DMS114 treated with DMSO at 0.1 percent for 48 hours (cell line): ENCODE results near the gene CCDC178.
"Not testable (repeated sequence)": the region's sequence is repeated elsewhere in the genome, so short reads cannot be mapped to it uniquely, and the experiment has no call there.

Experiments
- DNase-seq: peaks from one replicate; lab custom pipeline; 2025; ENCODE audit not compliant: unreplicated experiment; lab: John Stamatoyannopoulos, UW

Gene CCDC178

DNA sequence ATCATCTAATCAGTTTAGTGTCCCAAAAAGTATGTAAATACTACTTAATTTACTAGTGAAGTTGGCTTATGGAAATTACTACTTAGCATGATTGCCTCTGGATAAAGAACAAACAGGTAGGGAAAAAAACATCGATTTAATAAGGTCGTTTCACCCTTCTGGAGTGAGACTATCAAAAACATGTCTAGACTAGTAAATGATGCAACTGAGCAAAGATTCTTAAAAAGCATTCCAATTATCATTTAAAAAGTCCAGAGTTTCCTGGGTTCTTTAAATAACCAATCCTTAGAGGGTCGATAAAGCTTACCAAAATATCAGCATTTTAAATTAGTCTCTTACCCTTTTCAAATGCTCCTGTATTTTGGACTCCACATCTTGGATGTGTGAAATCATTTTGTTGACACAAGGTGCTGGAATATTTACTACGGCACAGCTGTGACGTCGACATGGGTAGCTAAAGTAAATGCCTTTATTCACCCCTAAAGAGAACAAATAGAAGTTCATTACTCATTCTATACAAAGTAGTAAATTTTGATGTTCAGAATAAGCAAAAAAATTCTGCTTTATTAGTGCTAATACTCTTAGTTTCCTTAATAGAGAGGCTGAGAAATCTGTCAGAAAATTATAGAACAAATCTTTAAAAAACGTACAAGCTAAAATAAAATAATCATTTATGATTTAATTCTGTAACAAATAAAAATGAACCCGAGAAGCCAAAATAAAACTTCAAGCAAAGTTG lies 70.6 kb downstream of the CCDC178 start:
- DNase-seq: no peak

DNA sequence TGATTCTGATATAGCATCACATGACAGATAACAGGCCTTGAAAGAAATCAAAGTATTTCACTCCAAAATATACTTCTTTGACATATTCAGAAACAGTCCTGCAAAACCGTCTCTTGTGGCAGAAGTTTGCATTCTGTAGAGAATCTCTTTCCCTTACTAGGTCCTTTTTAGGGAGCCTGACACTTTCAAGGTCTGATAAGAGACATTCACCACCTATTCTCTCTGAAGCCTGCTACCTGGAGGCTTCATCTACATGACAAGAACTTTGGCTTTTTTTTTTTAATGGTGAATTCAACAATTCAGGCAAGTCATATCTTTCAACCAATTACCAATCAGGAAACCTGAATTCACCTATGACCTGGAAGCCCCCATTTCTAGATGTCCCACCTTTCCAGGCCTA lies 83.8 kb downstream of the CCDC178 start:
- no peak for DNase-seq

DNA sequence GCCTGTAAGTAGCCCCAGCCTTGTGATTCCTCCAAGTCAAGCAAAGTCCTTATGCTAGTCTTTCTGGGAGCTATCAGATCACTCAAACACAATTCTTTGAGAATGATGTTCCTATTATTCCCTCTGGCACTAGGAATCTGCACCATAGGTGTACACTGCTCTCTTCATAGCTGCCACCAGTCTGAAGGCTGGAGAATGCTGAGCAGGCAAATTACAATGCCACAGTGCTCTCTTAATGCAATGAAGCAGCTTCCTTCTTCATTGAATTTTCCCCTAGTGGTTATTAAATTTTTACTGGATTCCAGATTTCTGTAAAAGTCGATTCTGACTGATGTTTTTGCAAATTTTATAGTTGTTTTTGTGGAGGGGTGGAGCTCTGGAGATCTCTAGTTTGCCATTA lies 84.8 kb downstream of the CCDC178 start:
- no peak for DNase-seq

DNA sequence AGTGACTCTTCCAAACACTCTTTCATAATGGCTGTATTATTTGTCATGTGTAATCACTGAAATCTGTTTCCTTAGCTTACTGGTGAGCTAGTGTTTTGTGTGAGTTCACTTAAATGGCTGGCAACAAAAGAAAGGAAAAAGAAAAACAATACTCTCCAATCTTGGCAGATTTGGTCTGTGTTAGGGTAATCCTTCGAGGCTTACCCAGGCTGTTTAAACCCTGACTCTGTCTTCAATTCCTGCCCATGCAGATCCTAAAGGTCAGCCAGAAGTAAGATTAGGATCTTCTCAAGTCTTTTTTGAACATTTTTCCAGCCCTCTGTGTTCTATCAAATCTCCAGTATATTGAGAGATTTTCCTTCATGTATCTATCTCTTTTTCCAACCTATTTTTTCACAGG lies 85.3 kb downstream of the CCDC178 start:
- no peak for DNase-seq

DNA sequence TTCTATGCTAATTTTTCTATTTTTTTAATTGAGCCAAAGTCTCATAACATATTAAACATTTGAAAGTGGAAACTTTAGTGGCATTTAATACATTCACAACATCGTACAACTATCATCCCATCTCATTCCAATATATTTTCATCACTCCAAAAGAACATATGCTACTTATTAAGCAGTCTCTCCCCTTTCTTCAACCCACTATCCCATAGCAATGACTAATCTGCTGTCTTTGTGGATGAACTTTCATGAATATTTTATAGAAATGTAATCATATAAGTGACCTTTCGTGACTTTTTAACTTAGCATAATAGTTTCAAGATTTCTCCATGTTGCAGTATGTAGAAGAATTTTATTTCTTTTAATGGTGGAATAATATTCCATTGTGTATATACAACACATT lies 90.3 kb downstream of the CCDC178 start:
- no peak for DNase-seq

DNA sequence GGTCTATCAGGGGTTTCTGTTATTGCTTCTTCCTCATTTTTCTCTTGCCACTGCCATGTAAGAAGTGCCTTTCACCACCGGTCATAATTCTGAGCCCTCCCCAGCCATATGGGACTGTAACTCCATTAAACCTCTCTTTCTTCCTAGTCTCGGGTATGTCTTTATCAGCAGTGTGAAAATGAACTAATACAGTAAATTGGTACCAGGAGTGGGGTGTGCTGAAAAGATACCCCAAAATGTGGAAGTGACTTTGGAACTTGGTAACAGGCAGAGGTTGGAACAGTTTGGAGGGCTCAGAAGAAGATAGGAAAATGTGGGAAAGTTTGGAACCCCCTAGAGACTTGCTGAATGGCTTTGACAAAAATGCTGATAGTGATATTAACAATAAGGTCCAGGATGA lies 100.8 kb downstream of the CCDC178 start:
- DNase-seq: not testable (repeated sequence)

DNA sequence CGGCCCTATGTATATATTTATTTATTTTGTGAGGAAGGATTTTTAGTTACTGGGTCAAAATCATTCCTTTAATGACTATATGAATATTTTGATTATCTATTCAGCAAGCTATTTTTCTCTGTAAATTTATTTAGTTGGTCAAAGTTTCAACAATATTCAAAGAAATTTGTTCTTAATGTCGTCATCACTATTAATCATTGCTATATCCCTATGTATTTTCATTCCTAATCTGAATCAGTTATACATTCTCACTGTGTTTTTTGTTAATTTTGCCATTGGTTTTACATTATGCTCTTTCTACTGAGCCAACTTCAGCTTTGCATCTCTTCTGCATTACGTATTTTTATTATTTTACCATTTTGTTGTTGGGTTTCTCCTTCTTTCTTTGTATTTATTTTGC lies 105.7 kb downstream of the CCDC178 start:
- no peak for DNase-seq

DNA sequence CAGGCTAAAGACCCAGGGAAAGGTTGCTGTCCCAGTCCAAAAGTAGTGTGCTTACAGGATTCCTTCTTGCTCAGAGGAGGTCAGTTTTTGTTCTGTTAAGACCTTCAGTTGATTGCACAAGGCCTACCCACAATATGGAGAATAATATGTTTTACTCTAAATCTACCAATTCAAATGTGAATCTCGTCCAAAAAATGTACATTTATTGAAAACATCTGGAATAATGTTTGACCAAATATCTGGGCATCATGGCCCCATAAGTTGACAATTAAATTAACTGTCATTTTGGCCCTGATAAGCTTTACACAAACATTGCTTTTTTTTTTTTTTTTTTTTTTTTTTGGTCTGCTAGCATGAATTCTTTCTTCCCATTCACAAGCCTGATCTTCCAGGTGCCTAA lies 109.8 kb downstream of the CCDC178 start:
- DNase-seq: no peak

DNA sequence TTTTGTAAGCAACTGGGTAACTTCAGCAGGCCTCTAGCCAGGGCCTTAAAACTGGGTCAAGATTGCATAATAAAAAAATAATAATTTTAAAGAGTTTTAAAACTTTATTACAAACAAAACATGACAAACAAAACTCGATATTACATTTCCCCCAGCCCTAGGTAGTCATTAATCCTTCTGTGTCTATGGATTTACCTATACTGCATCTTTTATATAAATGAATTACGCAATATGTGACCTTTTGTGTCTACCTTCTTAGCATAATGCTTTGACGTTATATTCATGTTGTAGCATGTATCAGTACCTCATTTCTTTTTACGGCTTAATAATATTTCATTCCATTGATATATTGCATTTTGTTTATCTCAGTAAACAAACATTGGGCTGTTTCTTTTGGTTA lies 113.5 kb downstream of the CCDC178 start:
- no peak for DNase-seq

DNA sequence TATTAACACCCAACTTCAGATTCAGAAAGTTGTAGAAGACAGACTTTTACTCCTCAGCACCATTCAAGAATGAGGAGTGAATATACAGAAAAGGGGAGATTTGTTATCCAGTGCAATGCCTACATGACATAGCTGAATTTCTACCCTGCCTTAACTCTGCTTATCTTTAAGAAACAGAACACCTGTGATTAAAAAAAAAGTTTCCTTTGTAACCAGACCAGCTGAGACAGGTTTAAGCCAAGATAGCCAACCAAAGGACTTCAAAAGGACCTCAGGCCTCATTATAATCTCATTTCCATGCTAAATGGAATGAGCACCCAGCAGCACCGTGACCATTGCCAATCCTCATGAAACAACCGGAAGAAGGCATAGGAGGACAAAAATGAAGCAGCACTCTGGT lies 122.9 kb downstream of the CCDC178 start:
- no peak for DNase-seq

DNA sequence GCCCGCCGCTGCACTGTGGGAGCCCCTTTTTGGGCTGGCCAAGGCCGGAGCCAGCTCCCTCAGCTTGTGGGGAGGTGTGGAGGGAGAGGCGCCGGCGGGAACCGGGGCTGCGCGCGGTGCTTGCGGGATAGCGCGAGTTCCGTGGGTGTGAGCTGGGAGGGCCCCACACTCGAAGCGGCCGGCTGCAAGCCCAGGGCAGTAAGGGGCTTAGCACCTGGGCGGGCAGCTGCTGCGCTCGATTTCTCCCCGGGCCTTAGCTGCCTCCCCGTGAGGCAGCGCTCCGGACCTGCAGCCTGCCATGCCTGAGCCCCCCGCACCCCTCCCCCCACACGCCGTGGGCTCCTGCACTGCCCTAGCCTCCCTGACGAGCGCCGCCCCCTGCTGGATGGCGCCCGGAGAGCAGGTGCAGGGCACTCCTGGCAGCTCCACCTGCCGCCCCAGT lies 124.4 kb downstream of the CCDC178 start:
- no peak for DNase-seq

DNA sequence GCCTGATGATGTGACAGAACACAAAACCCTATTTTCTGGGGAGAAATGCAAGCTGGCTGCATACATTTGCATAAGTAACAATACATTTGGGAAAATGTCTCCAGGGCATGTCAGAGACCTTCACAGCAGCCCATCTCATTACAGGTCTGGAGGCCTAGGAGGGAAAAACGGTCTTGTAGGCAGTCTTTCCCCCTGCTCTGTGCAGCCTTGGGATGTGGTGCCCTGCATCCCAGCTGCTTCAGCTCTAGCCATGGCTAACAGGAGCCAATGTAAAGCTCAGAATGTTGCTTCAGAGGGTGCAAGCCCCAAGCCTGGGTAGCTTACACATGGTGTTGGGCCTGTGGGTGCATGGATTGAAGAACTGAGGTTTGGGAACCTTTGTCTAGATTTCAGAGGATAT lies 133.0 kb downstream of the CCDC178 start:
- no peak for DNase-seq

DNA sequence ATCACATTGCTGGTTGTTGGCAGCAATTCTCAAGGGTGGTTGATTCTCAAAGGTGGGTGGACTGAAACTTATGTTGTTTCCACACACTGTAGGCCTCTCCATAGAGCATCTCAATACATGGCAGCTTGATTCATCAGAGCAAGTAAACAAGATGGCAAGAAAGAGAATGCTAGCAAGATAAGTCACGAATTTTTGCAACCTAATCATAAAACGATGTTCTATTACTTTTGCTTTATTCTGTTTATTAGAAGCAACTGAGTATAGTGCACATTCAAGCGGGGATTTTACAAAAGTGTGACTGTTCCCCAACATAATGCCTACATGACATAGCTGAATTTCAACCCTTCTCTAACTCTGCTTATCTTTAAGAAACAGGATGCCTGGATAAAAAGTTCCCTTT lies 136.2 kb downstream of the CCDC178 start:
- DNase-seq: no peak

DNA sequence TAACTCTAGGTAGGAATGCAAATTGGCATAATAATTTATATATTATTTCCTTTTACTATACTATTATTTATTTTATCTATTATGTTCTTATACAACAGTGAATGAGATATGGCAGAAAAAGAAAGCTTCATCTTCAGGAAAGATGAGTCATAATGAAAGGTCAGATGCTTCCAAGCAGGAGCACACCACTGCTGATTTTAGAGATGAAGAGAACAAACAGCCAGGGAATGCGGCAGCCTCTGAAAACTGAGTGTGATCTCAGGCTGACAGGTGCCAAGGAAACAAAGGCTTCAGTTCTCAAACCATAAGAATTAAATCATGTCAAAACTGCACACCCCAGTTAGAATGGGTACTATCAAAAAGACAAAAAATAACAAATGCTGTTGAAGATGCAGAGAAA lies 149.0 kb downstream of the CCDC178 start:
- no peak for DNase-seq

DNA sequence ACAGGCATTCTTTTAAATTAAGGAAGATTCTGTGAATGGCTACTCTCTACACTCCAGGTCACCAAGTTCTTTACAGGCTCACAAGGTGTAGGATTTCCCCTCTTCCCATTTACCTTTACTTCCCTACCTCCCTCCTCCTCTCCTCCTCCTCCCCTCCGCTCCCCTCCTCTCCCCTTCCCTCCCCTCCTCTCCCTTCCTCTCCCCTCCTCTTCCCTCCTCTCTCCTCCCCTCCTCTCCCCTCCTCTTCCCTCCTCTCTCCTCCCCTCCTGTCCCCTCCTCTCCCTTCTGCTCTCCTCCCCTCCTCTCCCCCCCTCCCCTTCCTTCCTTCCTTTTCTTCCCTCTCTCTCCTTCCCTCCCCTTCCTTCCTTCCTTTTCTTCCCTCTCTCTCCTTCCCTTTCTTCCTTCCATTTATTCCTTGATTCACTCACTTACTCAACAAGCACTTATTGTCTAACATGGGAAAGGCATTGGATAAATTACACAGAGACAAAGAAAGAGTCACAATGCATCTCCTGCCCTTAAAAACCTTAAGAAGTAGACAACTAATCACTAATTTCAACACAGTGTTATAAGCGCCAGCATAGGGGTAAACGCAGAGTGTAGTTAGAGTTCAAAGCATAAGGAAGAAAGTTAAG lies 152.3 kb downstream of the CCDC178 start:
- DNase-seq: no peak

DNA sequence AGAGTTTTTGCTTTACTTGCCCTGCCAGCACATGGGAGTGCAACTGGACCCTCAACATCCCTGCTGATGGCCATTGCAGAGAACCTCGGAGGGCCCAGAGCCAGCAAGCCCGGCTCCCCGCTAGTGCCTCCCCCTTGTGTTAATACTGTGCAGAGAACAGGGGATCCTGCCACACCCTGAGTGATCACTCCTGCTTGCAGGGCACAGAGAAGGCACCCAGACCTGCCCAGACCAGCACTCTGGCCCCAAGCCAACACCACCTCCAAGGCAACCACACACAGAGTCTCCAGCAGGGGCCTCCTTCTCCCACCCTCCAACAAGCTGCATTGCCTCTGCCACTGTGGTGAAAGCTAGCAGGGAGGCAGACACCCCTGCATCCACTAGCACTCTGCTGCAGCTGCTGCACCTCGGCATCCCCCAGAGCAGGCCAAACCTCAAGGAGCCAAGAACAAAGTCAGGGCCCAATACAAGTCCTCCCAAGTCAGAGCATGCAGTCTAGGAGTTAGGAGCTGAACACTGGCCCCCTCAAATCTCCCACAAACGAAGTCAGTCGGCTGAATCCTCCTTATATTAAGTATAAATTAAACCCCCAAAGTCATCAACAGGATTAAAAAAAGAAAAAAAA lies 157.7 kb downstream of the CCDC178 start:
- no peak for DNase-seq

DNA sequence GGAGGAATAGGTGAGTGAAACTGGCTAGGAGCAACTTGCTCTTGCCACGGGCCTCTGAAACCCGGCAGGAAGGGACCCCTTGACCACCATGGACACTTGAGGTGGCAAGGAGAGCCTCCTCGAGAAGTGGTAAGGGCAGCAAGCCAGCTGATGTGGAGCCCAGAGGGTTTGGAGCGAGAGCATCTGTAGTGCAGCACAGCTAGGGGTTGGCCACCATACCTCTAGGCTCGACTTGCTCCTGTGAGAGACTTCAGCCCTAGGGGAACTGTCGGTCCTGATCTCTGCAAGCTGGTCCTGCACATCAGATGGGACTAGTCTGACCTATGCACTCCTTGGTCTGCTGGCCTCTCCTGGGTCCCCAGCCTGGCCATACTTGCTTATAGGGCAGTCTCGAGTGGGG lies 158.4 kb downstream of the CCDC178 start:
- DNase-seq: no peak

DNA sequence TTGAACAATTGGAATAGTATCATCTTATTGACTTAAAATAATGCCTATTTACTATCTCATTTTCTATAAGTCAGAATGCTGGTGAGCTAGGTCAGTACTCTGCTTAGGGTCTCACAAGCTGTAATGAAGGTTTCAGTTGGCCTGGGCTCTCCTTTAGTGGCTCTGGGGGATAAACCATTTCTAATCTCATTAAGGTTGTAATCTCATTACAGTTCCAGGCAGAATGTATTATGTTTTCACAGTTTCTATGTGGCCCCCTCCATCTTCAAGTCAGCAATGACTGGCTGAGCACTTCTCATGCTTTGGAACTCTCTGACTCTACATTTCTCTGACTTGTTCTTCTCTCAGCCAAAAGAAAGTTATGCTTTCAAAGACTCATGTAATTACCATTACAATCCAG lies 163.1 kb downstream of the CCDC178 start:
- DNase-seq: no peak

DNA sequence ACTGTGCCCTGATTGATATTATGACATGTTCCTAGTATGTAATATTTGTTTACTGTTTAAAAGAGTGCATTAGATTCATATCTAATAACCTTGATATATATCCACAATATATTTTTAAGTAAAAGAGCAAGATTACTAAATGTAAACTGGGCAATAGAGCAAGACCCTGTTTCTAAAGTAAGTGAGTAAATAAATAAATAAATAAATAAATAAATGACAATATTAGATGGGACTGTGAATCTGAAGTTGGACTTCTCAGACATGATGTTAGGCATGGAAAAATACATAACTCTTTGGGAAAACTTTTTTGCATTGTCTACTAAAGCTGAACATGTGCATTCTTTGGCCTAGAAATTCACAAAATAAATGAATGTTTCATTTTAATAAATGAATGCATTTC lies 164.7 kb downstream of the CCDC178 start:
- no peak for DNase-seq

DNA sequence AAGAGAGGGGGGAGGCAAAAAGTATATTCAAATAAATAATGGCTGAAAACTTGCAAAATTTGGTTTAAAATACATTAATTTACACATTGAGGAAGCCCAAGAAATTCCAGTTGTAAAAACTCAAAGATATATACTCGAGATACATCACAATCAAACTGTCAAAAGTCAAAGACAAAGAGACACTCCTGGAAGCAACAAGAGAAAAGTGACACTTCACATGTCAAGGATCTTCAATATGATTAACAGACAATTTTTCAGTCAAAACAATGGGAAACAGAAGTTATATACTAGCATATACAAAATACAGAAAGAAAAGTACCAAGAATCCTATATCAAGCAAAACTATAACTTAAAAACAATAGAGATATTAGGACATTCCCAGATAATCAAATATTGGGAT lies 170.2 kb downstream of the CCDC178 start:
- DNase-seq: no peak

DNA sequence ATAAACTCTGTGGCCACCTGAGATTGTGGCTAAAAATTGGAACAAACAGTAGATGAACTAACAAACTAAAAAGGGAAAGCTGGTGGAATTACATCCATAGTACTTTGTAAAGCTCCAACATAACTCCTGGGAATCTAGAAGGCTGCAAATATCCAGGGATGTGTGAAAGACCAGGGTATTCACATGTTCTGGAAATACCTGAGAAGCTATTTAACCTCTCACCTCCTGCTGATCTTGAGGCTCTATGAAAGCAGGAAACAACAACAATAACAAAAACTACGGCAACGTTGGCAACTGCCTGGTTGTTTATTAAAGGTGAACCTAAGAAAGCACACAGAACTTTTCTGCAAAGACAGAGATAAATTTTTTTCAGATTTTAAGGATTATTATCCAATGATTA lies 171.3 kb downstream of the CCDC178 start:
- DNase-seq: no peak

DNA sequence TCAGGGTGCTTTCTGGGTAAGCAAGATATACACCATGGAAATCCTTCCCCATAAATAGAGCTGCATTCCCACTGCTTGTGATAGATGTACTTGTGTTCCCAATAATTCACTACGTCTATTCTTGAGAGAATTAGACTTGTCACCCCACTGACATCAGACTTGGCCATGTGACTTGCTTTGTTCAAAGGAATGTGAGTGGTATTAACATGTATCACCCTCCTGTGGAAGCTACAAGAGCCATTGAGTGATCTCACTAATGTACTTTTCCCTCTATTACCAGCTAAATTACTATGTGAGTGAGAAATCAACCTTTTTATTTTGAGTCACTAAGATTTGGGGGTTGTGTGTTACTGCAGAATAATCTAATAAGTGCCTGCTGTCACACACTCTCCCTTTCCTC lies 176.0 kb downstream of the CCDC178 start:
- no peak for DNase-seq

DNA sequence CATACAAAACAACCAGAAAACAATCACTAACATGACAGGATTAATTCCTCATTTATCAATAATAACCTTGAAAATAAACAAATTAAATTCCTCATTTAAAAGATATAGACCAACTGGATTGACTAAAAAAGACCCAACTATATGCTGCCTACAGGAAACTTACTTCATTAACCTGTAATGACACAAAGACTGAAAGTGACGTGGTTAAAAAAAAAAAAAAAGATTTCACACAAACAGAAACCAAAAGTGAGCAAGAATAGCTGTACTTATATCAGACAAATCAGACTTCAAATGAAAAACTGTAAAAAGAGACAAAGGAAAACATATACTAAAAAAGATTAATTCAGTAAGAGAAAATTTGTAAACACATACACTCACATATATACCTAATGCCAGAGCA lies 201.2 kb downstream of the CCDC178 start:
- no peak for DNase-seq
